Osteoblast (primary cell): ENCODE data around the gene GALNT10. TPM values are rescaled to one million over a fixed set of nuclear protein-coding genes. Genes with fewer than 3 reads are reported as not detected.

Source experiments
- DNase-seq: peaks from one replicate; pipeline ENCODE4 v3.0.0; 2011; ENCODE audit warnings: low spot score, mixed read lengths; ENCODE audit not compliant: insufficient read length; ENCODE audit errors: missing footprints
- H2AFZ ChIP-seq: 2 replicates; pipeline ENCODE4 v1.6.0; 2011; ENCODE audit warnings: mild to moderate bottlenecking, low read length
- H3K27ac ChIP-seq: 2 replicates; pipeline ENCODE4 v1.5.1; 2011; ENCODE audit warnings: mild to moderate bottlenecking, low read depth, low read length, moderate library complexity
- H3K27me3 ChIP-seq: 2 replicates; pipeline ENCODE4 v1.6.0; 2012; ENCODE audit warnings: mild to moderate bottlenecking, control low read depth, inconsistent platforms, low read length, moderate library complexity; ENCODE audit not compliant: insufficient read depth
- H3K36me3 ChIP-seq: 2 replicates; pipeline ENCODE4 v1.5.1; 2011; ENCODE audit warnings: mild to moderate bottlenecking, low read length, control low read depth, moderate library complexity; ENCODE audit not compliant: insufficient read depth
- H3K4me1 ChIP-seq: 2 replicates; pipeline ENCODE4 v1.5.1; 2011; ENCODE audit warnings: mild to moderate bottlenecking, low read length, control low read depth, moderate library complexity; ENCODE audit not compliant: insufficient read depth
- H3K4me2 ChIP-seq: 2 replicates; pipeline ENCODE4 v1.6.0; 2011; ENCODE audit warnings: mild to moderate bottlenecking, low read length; ENCODE audit not compliant: insufficient read depth
- H3K4me3 ChIP-seq: fragments of 200-600 bp; sonication (generic); 3 replicates; pipeline ENCODE4 v1.5.1; 2012; ENCODE audit warnings: mild to moderate bottlenecking, low read length, inconsistent platforms; ENCODE audit not compliant: insufficient read depth
- H3K79me2 ChIP-seq: 2 replicates; pipeline ENCODE4 v1.6.0; 2012; ENCODE audit warnings: mild to moderate bottlenecking, low read length, control low read depth, inconsistent platforms; ENCODE audit not compliant: insufficient read depth
- H3K9me3 ChIP-seq: 2 replicates; pipeline ENCODE4 v1.5.1; 2011; ENCODE audit warnings: low read depth, low read length, control low read depth
- H4K20me1 ChIP-seq: 2 replicates; pipeline ENCODE4 v1.6.0; 2012; ENCODE audit warnings: mild to moderate bottlenecking, low read length, control low read depth; ENCODE audit not compliant: insufficient read depth
- total RNA-seq: library from RNA; depleted of rRNA; stranded (reverse); fragments of >200 nt; gene quantifications from 2 replicates; pipeline ENCODE4 v1.2.3, GENCODE V29; 2012
- TF ChIP-seq, protein P1 (sequence below): IDR thresholded peaks from 2 replicates; pipeline ENCODE4 v1.5.1; 2011; ENCODE audit warnings: mild to moderate bottlenecking, low read depth, low read length, moderate library complexity; ENCODE audit errors: extremely low read depth

The GALNT10 gene
- total RNA-seq, 1 donor: 62.2 TPM

- H2AFZ ChIP-seq: no peak overlapping the region
- H3K27ac ChIP-seq: no peak overlapping the region
- H3K9me3 ChIP-seq: no peaks in the 10 kb centered on the region
- no peaks in the 10 kb centered on the region for H3K79me2 ChIP-seq
- peaks cover 15% of the 10 kb centered on the region for H3K4me1 ChIP-seq
- TF ChIP-seq, protein P1, sequence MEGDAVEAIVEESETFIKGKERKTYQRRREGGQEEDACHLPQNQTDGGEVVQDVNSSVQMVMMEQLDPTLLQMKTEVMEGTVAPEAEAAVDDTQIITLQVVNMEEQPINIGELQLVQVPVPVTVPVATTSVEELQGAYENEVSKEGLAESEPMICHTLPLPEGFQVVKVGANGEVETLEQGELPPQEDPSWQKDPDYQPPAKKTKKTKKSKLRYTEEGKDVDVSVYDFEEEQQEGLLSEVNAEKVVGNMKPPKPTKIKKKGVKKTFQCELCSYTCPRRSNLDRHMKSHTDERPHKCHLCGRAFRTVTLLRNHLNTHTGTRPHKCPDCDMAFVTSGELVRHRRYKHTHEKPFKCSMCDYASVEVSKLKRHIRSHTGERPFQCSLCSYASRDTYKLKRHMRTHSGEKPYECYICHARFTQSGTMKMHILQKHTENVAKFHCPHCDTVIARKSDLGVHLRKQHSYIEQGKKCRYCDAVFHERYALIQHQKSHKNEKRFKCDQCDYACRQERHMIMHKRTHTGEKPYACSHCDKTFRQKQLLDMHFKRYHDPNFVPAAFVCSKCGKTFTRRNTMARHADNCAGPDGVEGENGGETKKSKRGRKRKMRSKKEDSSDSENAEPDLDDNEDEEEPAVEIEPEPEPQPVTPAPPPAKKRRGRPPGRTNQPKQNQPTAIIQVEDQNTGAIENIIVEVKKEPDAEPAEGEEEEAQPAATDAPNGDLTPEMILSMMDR: no peak
- H3K4me3 ChIP-seq: no peak overlapping the region
- peaks cover 36% of the 10 kb centered on the region for H3K36me3 ChIP-seq
- DNase-seq: no peak
- H4K20me1 ChIP-seq: no peaks in the 10 kb centered on the region
- H3K27me3 ChIP-seq: no peaks in the 10 kb centered on the region
- no peak overlapping the region for H3K4me2 ChIP-seq
Observed at GRCh38 chr5:154409230-154409840, 218.8 kb downstream of the GALNT10 start.

GRCh38 chr5:154410008-154410407 lies 219.5 kb downstream of the GALNT10 start:
- Histone ChIP-seq H3K36me3 (peaks cover 36% of the 10 kb centered on the region), H3K27me3 (no peaks in the 10 kb centered on the region)
- TF ChIP-seq, protein P1: no peak

DNA sequence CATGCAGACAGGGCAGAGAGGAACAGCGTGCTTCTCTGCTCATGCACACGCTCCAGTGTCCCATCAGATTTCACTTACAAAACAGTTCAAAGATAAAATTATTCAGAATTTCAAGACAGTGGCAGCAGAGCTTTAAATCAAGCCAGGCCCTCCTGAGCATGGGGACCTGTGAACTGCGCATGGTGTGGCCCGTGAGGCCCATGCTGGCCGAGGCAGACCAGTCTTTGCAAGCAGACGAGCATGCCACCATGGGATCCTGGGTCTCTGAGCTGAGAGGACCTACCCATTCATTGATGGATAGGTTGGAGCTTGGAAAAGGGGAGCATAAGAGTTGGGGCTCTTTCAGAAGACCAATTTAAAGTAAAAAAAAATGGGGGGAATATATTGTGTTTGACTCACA lies 220.3 kb downstream of the GALNT10 start:
- peaks cover 36% of the 10 kb centered on the region for H3K36me3 ChIP-seq
- TF ChIP-seq, protein P1: no peak
- H3K9me3 ChIP-seq: no peaks in the 10 kb centered on the region
- no peak overlapping the region for H3K4me3 ChIP-seq
- no peak overlapping the region for H2AFZ ChIP-seq
- DNase-seq: no peak
- H3K4me2 ChIP-seq: no peak overlapping the region
- no peaks in the 10 kb centered on the region for H3K79me2 ChIP-seq
- H3K27me3 ChIP-seq: no peaks in the 10 kb centered on the region
- peaks cover 5% of the 10 kb centered on the region for H3K4me1 ChIP-seq
- no peak overlapping the region for H3K27ac ChIP-seq
- no peaks in the 10 kb centered on the region for H4K20me1 ChIP-seq

More at GRCh38 chr5:154410008-154410407, 219.5 kb downstream of the GALNT10 start:
- Histone ChIP-seq H4K20me1 (no peaks in the 10 kb centered on the region), H3K4me1 (peaks cover 11% of the 10 kb centered on the region), H3K9me3 (no peaks in the 10 kb centered on the region), H3K4me3 (no peak overlapping the region), H3K4me2 (no peak overlapping the region), H3K79me2 (no peaks in the 10 kb centered on the region), H2AFZ (no peak overlapping the region), H3K27ac (no peak overlapping the region)
- DNase-seq: no peak

DNA sequence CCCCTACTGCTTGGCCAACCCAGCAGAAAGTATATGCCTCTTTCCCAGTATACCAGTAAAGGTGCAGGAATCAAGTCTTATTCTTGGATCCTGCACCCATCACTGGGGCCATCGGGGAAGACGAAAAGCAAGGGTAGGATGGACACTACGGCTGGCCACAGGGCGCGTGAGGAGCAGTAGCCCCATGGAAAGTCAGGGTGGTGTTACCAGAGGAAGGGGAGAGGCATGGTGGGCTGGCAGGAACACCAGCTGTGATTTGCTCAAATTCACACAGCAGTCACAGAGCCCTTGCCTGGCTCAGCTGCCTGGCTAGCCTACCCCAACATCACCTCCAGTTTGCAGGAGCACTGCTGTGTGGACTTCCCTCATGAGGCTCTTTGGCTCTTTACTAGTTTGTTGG lies 220.8 kb downstream of the GALNT10 start:
- H3K27me3 ChIP-seq: no peaks in the 10 kb centered on the region
- no peaks in the 10 kb centered on the region for H3K79me2 ChIP-seq
- no peak overlapping the region for H2AFZ ChIP-seq
- peak; percentile 14 for DNase-seq
- H3K4me2 ChIP-seq: no peak overlapping the region
- no peaks in the 10 kb centered on the region for H4K20me1 ChIP-seq
- no peaks in the 10 kb centered on the region for H3K9me3 ChIP-seq
- peaks cover 36% of the 10 kb centered on the region for H3K36me3 ChIP-seq
- TF ChIP-seq, protein P1: no peak
- H3K4me1 ChIP-seq: no peaks in the 10 kb centered on the region
- H3K27ac ChIP-seq: no peak overlapping the region
- no peak overlapping the region for H3K4me3 ChIP-seq
